Endothelial cell (in vitro differentiated cells): Measurements from ENCODE around the gene USP37. TPM values are rescaled to one million over a fixed set of nuclear protein-coding genes. Genes with fewer than 3 reads are reported as not detected.

Experiments
- DNase-seq: peaks from one replicate; pipeline ENCODE4 v3.0.0; 2021; ENCODE audit warnings: low spot score
- H3K27ac Mint-ChIP-seq: one replicate; pipeline ENCODE4 v1.8.0; 2021; ENCODE audit warnings: mixed read lengths, inconsistent platforms; ENCODE audit not compliant: unreplicated experiment
- H3K27me3 Mint-ChIP-seq: one replicate; pipeline ENCODE4 v1.8.0; 2021; ENCODE audit warnings: mild to moderate bottlenecking, moderate library complexity, mixed read lengths, inconsistent platforms; ENCODE audit not compliant: unreplicated experiment
- H3K36me3 Mint-ChIP-seq: one replicate; pipeline ENCODE4 v1.8.0; 2021; ENCODE audit warnings: mild to moderate bottlenecking, low read depth, mixed read lengths, inconsistent platforms; ENCODE audit not compliant: unreplicated experiment
- H3K4me1 Mint-ChIP-seq: one replicate; pipeline ENCODE4 v1.8.0; 2021; ENCODE audit warnings: mild to moderate bottlenecking, mixed read lengths, inconsistent platforms; ENCODE audit not compliant: unreplicated experiment
- H3K4me3 Mint-ChIP-seq: one replicate; pipeline ENCODE4 v1.8.0; 2021; ENCODE audit warnings: mild to moderate bottlenecking, mixed read lengths, inconsistent platforms; ENCODE audit not compliant: unreplicated experiment
- H3K9me3 Mint-ChIP-seq: one replicate; pipeline ENCODE4 v1.8.0; 2021; ENCODE audit warnings: mixed read lengths, inconsistent platforms; ENCODE audit not compliant: unreplicated experiment
- CTCF ChIP-seq: fragments of 200-600 bp; sonication (generic); IDR thresholded peaks from one replicate; pipeline ENCODE4 v1.5.0; 2021; ENCODE audit warnings: antibody characterized with exemption; ENCODE audit not compliant: unreplicated experiment
- total RNA-seq: library from RNA; stranded (reverse); fragmentation: NEBNext Ultra II Directional; extraction: Animal tissue kit (Norgen Biotek cat#: 25700); gene quantifications from one replicate; pipeline ENCODE4 v1.2.1, GENCODE V29; 2021; ENCODE audit not compliant: unreplicated experiment

USP37 gene
- total RNA-seq, 1 donor from 2014 or later, result 16.1 TPM

- Mint-ChIP-seq H3K27me3 (no peaks in the 10 kb centered on the region), H3K9me3 (no peaks in the 10 kb centered on the region), H3K4me3 (no peak overlapping the region), H3K36me3 (peaks cover 4% of the 10 kb centered on the region), H3K4me1 (peaks cover 6% of the 10 kb centered on the region), H3K27ac (no peak overlapping the region)
- no peak for TF ChIP-seq CTCF
- DNase-seq, result no peak
Measured at GRCh38 chr2:218471982-218472381, 96.2 kb downstream of the USP37 start.

GRCh38 chr2:218471036-218471435 lies 97.1 kb downstream of the USP37 start:
- DNase-seq, result no peak
- no peak for TF ChIP-seq CTCF
- no peaks in the 10 kb centered on the region for H3K9me3 Mint-ChIP-seq
- no peak overlapping the region for H3K27ac Mint-ChIP-seq
- no peak overlapping the region for H3K4me3 Mint-ChIP-seq
- peaks cover 4% of the 10 kb centered on the region for H3K36me3 Mint-ChIP-seq
- H3K4me1 Mint-ChIP-seq, result peaks cover 6% of the 10 kb centered on the region
- no peaks in the 10 kb centered on the region for H3K27me3 Mint-ChIP-seq

GRCh38 chr2:218470448-218470847 lies 97.7 kb downstream of the USP37 start:
- H3K36me3 Mint-ChIP-seq, result peaks cover 4% of the 10 kb centered on the region
- no peak for TF ChIP-seq CTCF
- H3K4me1 Mint-ChIP-seq, result peaks cover 6% of the 10 kb centered on the region
- H3K9me3 Mint-ChIP-seq, result no peaks in the 10 kb centered on the region
- no peaks in the 10 kb centered on the region for H3K27me3 Mint-ChIP-seq
- H3K27ac Mint-ChIP-seq, result no peak overlapping the region
- no peak for DNase-seq
- H3K4me3 Mint-ChIP-seq, result no peak overlapping the region

- no peak for DNase-seq
- peak; percentile 51 for TF ChIP-seq CTCF
- peaks cover 6% of the 10 kb centered on the region for H3K36me3 Mint-ChIP-seq
- no peaks in the 10 kb centered on the region for H3K4me1 Mint-ChIP-seq
- H3K27ac Mint-ChIP-seq, result no peak overlapping the region
- H3K27me3 Mint-ChIP-seq, result no peaks in the 10 kb centered on the region
- no peaks in the 10 kb centered on the region for H3K9me3 Mint-ChIP-seq
- H3K4me3 Mint-ChIP-seq, result no peak overlapping the region
Measured at GRCh38 chr2:218465987-218466633, 102.0 kb downstream of the USP37 start.

- Mint-ChIP-seq H3K27me3 (no peaks in the 10 kb centered on the region), H3K27ac (no peak overlapping the region), H3K36me3 (peaks cover 26% of the 10 kb centered on the region), H3K9me3 (no peaks in the 10 kb centered on the region), H3K4me1 (no peaks in the 10 kb centered on the region), H3K4me3 (no peak overlapping the region)
- TF ChIP-seq CTCF, result no peak
- DNase-seq, result no peak
Measured at GRCh38 chr2:218458598-218458997, 109.6 kb downstream of the USP37 start.
